IMR-90 (cell line): ENCODE results near the gene NRL. TPM values are rescaled to one million over a fixed set of nuclear protein-coding genes. Genes with fewer than 3 reads are reported as not detected.

ENCODE experiments used
- ATAC-seq: fragments of 200-7000 bp; cut with Tn5 transposase; 2 replicates; pipeline ENCODE4 v1.9.1; 2020; ENCODE audit warnings: low read depth, mild to moderate bottlenecking, moderate library complexity
- BruUV-seq: library from RNA; stranded (reverse); fragments of 400-500 nt; replicated peaks from 2 replicates; lab custom pipeline; 2021; lab: Mats Ljungman, UMichigan
- CTCF ChIA-PET: fragments of 300-600 bp; formaldehyde crosslinking; extraction: SDS; loops from one replicate; lab custom pipeline; 2021; ENCODE audit warnings: antibody characterized with exemption; lab: Yijun Ruan, JAX
- POLR2A ChIA-PET: fragments of 300-600 bp; sonication (Branson Sonifier 250); formaldehyde crosslinking; loops from one replicate; lab custom pipeline; 2022; ENCODE audit warnings: antibody characterized with exemption; ENCODE audit not compliant: unreplicated experiment; lab: Charles Lee
- DNase-seq: peaks from one replicate; pipeline ENCODE4 v3.0.0; 2013
- H2AFZ ChIP-seq: replicated peaks from 2 replicates; pipeline ENCODE3; 2013; ENCODE audit warnings: low read length, mild to moderate bottlenecking; ENCODE audit not compliant: poor library complexity
- H2AK5ac ChIP-seq: 2 replicates; pipeline ENCODE4 v1.6.1; 2013; ENCODE audit warnings: low read depth, low read length, inconsistent platforms
- H2AK9ac ChIP-seq: replicated peaks from 2 replicates; pipeline ENCODE3; 2013; ENCODE audit warnings: mild to moderate bottlenecking, low read depth, low read length, moderate library complexity; ENCODE audit not compliant: poor library complexity
- H2BK120ac ChIP-seq: 2 replicates; pipeline ENCODE4 v1.6.1; 2013; ENCODE audit warnings: low read depth, low read length, inconsistent platforms
- H2BK15ac ChIP-seq: 3 replicates; pipeline ENCODE4 v1.6.1; 2013; ENCODE audit warnings: low read depth, low read length, inconsistent platforms
- H2BK20ac ChIP-seq: 2 replicates; pipeline ENCODE4 v1.6.1; 2013; ENCODE audit warnings: low read depth, mild to moderate bottlenecking, inconsistent platforms, low read length, moderate library complexity
- H2BK5ac ChIP-seq: 2 replicates; pipeline ENCODE4 v1.6.1; 2013; ENCODE audit warnings: mild to moderate bottlenecking, low read depth, low read length, inconsistent platforms; ENCODE audit not compliant: poor library complexity, severe bottlenecking
- H3K14ac ChIP-seq: replicated peaks from 2 replicates; pipeline ENCODE4 v1.6.1; 2013; ENCODE audit warnings: low read depth, low read length, inconsistent platforms
- H3K18ac ChIP-seq: 2 replicates; pipeline ENCODE4 v1.6.1; 2013; ENCODE audit warnings: low read depth, low read length, control low read depth
- H3K23ac ChIP-seq: 2 replicates; pipeline ENCODE4 v1.6.1; 2013; ENCODE audit warnings: low read depth, low read length, inconsistent platforms
- H3K27ac ChIP-seq: 2 replicates; pipeline ENCODE4 v1.5.1; 2013; ENCODE audit warnings: mild to moderate bottlenecking, control low read depth, low read length; ENCODE audit not compliant: insufficient read depth
- H3K27me3 ChIP-seq: 2 replicates; pipeline ENCODE4 v1.6.1; 2013; ENCODE audit warnings: low read length; ENCODE audit not compliant: control insufficient read depth, insufficient read depth
- H3K36me3 ChIP-seq: 2 replicates; pipeline ENCODE4 v1.6.1; 2013; ENCODE audit warnings: low read length, mixed read lengths; ENCODE audit not compliant: control insufficient read depth, insufficient read depth
- H3K4ac ChIP-seq: 2 replicates; pipeline ENCODE4 v1.6.1; 2013; ENCODE audit warnings: low read depth, low read length, inconsistent platforms
- H3K4me1 ChIP-seq: 2 replicates; pipeline ENCODE4 v1.6.1; 2013; ENCODE audit warnings: low read length, mixed read lengths; ENCODE audit not compliant: control insufficient read depth, insufficient read depth
- H3K4me2 ChIP-seq: 2 replicates; pipeline ENCODE4 v1.6.1; 2013; ENCODE audit warnings: low read depth, mild to moderate bottlenecking, control low read depth, low read length, moderate library complexity
- H3K4me3 ChIP-seq: 2 replicates; pipeline ENCODE4 v1.5.1; 2013; ENCODE audit warnings: low read depth, mild to moderate bottlenecking, control low read depth, low read length, moderate library complexity; ENCODE audit not compliant: insufficient read depth
- H3K56ac ChIP-seq: 2 replicates; pipeline ENCODE4 v1.6.1; 2013; ENCODE audit warnings: low read length, inconsistent platforms; ENCODE audit not compliant: insufficient read depth; ENCODE audit errors: extremely low read depth
- H3K79me1 ChIP-seq, 2 experiments: 2 replicates each; pipeline ENCODE4 v1.6.1; 2013; ENCODE audit warnings: low read length in 2 of 2, inconsistent platforms in 1 of 2, low read depth in 1 of 2
- H3K9ac ChIP-seq: 2 replicates; pipeline ENCODE4 v1.6.1; 2013; ENCODE audit warnings: low read depth, low read length, control low read depth
- H3K9me1 ChIP-seq: 2 replicates; pipeline ENCODE4 v1.6.1; 2013; ENCODE audit warnings: low read length, inconsistent platforms; ENCODE audit not compliant: insufficient read depth
- H3K9me3 ChIP-seq: 2 replicates; pipeline ENCODE4 v1.6.1; 2013; ENCODE audit warnings: low read length; ENCODE audit not compliant: control insufficient read depth, insufficient read depth
- H4K20me1 ChIP-seq: 2 replicates; pipeline ENCODE4 v1.6.1; 2013; ENCODE audit warnings: low read length, inconsistent platforms; ENCODE audit not compliant: insufficient read depth
- H4K5ac ChIP-seq: 2 replicates; pipeline ENCODE4 v1.6.1; 2013; ENCODE audit warnings: mild to moderate bottlenecking, low read depth, low read length, control low read depth
- H4K8ac ChIP-seq, 2 experiments: 2 replicates each; pipeline ENCODE4 v1.6.1; 2013; ENCODE audit warnings: low read depth in 2 of 2, low read length in 2 of 2, control low read depth in 1 of 2, inconsistent platforms in 1 of 2
- H4K91ac ChIP-seq: 2 replicates; pipeline ENCODE4 v1.6.1; 2013; ENCODE audit warnings: low read depth, low read length, inconsistent platforms; ENCODE audit not compliant: insufficient read depth
- BHLHE40 ChIP-seq: fragments of 150-350 bp; IDR thresholded peaks from 2 replicates; pipeline ENCODE4 v1.6.1; 2016; ENCODE audit warnings: mild to moderate bottlenecking, low read depth, low read length
- CEBPB ChIP-seq: IDR thresholded peaks from 2 replicates; pipeline ENCODE4 v1.6.1; 2012; ENCODE audit warnings: low read depth, low read length, improper control_type of control experiment
- CHD1 ChIP-seq: IDR thresholded peaks from 2 replicates; pipeline ENCODE4 v1.6.1; 2012; ENCODE audit warnings: low read depth, low read length, improper control_type of control experiment
- CTCF ChIP-seq: conservative IDR thresholded peaks from 2 replicates; pipeline ENCODE4 v1.5.1; 2012; ENCODE audit warnings: mild to moderate bottlenecking, low read depth, low read length, improper control_type of control experiment
- FOS ChIP-seq: fragments of 150-350 bp; IDR thresholded peaks from 2 replicates; pipeline ENCODE4 v1.6.1; 2016; ENCODE audit warnings: low read depth, low read length
- MAFK ChIP-seq: IDR thresholded peaks from 2 replicates; pipeline ENCODE4 v1.6.1; 2012; ENCODE audit warnings: low read depth, low read length, improper control_type of control experiment
- MAZ ChIP-seq: IDR thresholded peaks from 2 replicates; pipeline ENCODE4 v1.6.1; 2012; ENCODE audit warnings: low read depth, mild to moderate bottlenecking, low read length, improper control_type of control experiment, moderate library complexity, borderline replicate concordance
- MXI1 ChIP-seq: IDR thresholded peaks from 2 replicates; pipeline ENCODE4 v1.6.1; 2012; ENCODE audit warnings: low read depth, mild to moderate bottlenecking, low read length, moderate library complexity, borderline replicate concordance
- NFE2L2 ChIP-seq: fragments of 150-350 bp; IDR thresholded peaks from 2 replicates; pipeline ENCODE4 v1.6.1; 2016; ENCODE audit warnings: low read depth, mild to moderate bottlenecking, low read length
- POLR2A ChIP-seq: IDR thresholded peaks from 2 replicates; pipeline ENCODE4 v1.6.1; 2012; ENCODE audit warnings: mild to moderate bottlenecking, low read depth, low read length
- RAD21 ChIP-seq: IDR thresholded peaks from 2 replicates; pipeline ENCODE4 v1.6.1; 2012; ENCODE audit warnings: low read length, improper control_type of control experiment
- RCOR1 ChIP-seq: IDR thresholded peaks from 2 replicates; pipeline ENCODE4 v1.6.1; 2012; ENCODE audit warnings: mild to moderate bottlenecking, low read length, improper control_type of control experiment; ENCODE audit not compliant: insufficient replicate concordance
- RFX5 ChIP-seq: IDR thresholded peaks from 2 replicates; pipeline ENCODE4 v1.8.0; 2012; ENCODE audit warnings: low read depth, mild to moderate bottlenecking, low read length, moderate library complexity
- SMC3 ChIP-seq: fragments of 150-350 bp; IDR thresholded peaks from 2 replicates; pipeline ENCODE4 v1.6.1; 2016; ENCODE audit warnings: low read depth, mild to moderate bottlenecking, antibody characterized with exemption, low read length, moderate library complexity
- WGBS, 2 experiments: methylation state at CpG; one replicate each; pipeline versions ENCODE4 v1.1.5 to v1.1.7; 2013; ENCODE audit warnings: missing lambda C conversion rate in 2 of 2; ENCODE audit not compliant: insufficient read length in 1 of 2; ENCODE audit errors: extremely low coverage in 2 of 2; 5-methylcytosine and 5-hydroxymethylcytosine counted together
- dilution Hi-C: fragments of 300-500 bp; cut with HindIII; formaldehyde crosslinking; loops from one replicate; pipeline ENCODE4 v1.14.3; 2018; ENCODE audit warnings: low sequenced_read_pairs; ENCODE audit not compliant: unreplicated experiment
- in situ Hi-C: fragments of 300-500 bp; cut with MboI; formaldehyde crosslinking; loops from 3 replicates; pipeline ENCODE4 v1.14.3; 2019; ENCODE audit warnings: low sequenced_read_pairs, inconsistent platforms, mixed read lengths
- intact Hi-C: fragments of 100-400 bp; cut with micrococcal nuclease; formaldehyde crosslinking; loops from 2 replicates; pipeline ENCODE4 v1.10.0; 2022
- polyA plus RNA-seq, 3 experiments: library from polyadenylated mRNA; depleted of rRNA; stranded (reverse); fragments of >200 nt; gene quantifications; 2 replicates each; pipeline ENCODE4 v1.2.3, GENCODE V29; 2012; ENCODE audit warnings: low replicate concordance in 1 of 3
- total RNA-seq: library from RNA; depleted of rRNA; stranded (reverse); fragments of >200 nt; gene quantifications from 2 replicates; pipeline ENCODE4 v1.2.3, GENCODE V29; 2012
- TF ChIP-seq, protein P1 (sequence below): fragments of 150-350 bp; IDR thresholded peaks from 2 replicates; pipeline ENCODE4 v1.6.1; 2016; ENCODE audit warnings: low read depth, mild to moderate bottlenecking, low read length, moderate library complexity, borderline replicate concordance
- TF ChIP-seq, protein P2 (sequence below): fragments of 150-350 bp; IDR thresholded peaks from 2 replicates; pipeline ENCODE4 v1.6.1; 2017; ENCODE audit warnings: mild to moderate bottlenecking, antibody characterized with exemption, low read length, low read depth

Gene NRL
- total and polyA plus RNA-seq, 2 of the 4 experiments (the other 2 are of a cell fraction), result 0.18 to 0.70 TPM

- Histone ChIP-seq H2BK5ac (no peak overlapping the region), H3K14ac (no peak overlapping the region), H4K8ac (no peak overlapping the region), H2AK9ac (no peak overlapping the region), H3K4me3 (no peak overlapping the region), H2AK5ac (no peak overlapping the region), H3K23ac (no peak overlapping the region), H3K36me3 (no peaks in the 10 kb centered on the region), H2BK120ac (no peak overlapping the region), H4K91ac (no peak overlapping the region), H4K5ac (no peak overlapping the region), H3K56ac (no peak overlapping the region), H3K9me1 (no peaks in the 10 kb centered on the region), H2AFZ (no peak overlapping the region), H4K20me1 (no peaks in the 10 kb centered on the region), H3K27me3 (peaks cover 67% of the 10 kb centered on the region), H2BK20ac (no peak overlapping the region), H3K27ac (no peak overlapping the region), H3K4me2 (no peak overlapping the region), H3K4me1 (no peaks in the 10 kb centered on the region), H3K9me3 (no peaks in the 10 kb centered on the region), H3K4ac (no peak overlapping the region), H3K18ac (no peak overlapping the region), H3K79me1 (no peaks in the 10 kb centered on the region), H3K9ac (no peak overlapping the region), H2BK15ac (no peak overlapping the region)
- WGBS, 2 experiments, result no CpG with 5 or more reads among the region's 6 CpGs
- ChIA-PET CTCF (no interaction called here), POLR2A (no interaction called here)
- no TSS peak for BruUV-seq
- DNase-seq (no peak), ATAC-seq (no peak)
- dilution Hi-C loops, result no loop called here
- intact Hi-C loops, result no loop called here
- TF ChIP-seq RCOR1 (no peak), POLR2A (no peak), BHLHE40 (no peak), MXI1 (no peak), MAFK (no peak), CEBPB (no peak), CHD1 (no peak), RFX5 (no peak), SMC3 (no peak), RAD21 (no peak), CTCF (no peak), FOS (no peak), MAZ (no peak), NFE2L2 (no peak)
- TF ChIP-seq, protein P1, sequence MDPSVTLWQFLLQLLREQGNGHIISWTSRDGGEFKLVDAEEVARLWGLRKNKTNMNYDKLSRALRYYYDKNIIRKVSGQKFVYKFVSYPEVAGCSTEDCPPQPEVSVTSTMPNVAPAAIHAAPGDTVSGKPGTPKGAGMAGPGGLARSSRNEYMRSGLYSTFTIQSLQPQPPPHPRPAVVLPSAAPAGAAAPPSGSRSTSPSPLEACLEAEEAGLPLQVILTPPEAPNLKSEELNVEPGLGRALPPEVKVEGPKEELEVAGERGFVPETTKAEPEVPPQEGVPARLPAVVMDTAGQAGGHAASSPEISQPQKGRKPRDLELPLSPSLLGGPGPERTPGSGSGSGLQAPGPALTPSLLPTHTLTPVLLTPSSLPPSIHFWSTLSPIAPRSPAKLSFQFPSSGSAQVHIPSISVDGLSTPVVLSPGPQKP, result no peak
- TF ChIP-seq, protein P2, sequence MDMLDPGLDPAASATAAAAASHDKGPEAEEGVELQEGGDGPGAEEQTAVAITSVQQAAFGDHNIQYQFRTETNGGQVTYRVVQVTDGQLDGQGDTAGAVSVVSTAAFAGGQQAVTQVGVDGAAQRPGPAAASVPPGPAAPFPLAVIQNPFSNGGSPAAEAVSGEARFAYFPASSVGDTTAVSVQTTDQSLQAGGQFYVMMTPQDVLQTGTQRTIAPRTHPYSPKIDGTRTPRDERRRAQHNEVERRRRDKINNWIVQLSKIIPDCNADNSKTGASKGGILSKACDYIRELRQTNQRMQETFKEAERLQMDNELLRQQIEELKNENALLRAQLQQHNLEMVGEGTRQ, result no peak
- in situ Hi-C loops, result no loop called here
These were observed 45.4 kb downstream of the NRL start for GRCh38 chr14:24069411-24069735.
